GM12878 (cell line): ENCODE data around the gene PIK3R3. TPM values are rescaled to one million over a fixed set of nuclear protein-coding genes. Genes with fewer than 3 reads are reported as not detected.

Experiments used
- ATAC-seq: fragments of 200-7000 bp; cut with Tn5 transposase; 3 replicates; pipeline ENCODE4 v1.9.1; 2020; ENCODE audit warnings: mild to moderate bottlenecking, moderate library complexity
- BruUV-seq: library from RNA; stranded (reverse); fragments of 400-500 nt; replicated peaks from 2 replicates; lab custom pipeline; 2021; lab: Mats Ljungman, UMichigan
- CTCF ChIA-PET: fragments of 300-600 bp; sonication (Branson Sonifier 250); formaldehyde crosslinking; extraction: SDS; loops from one replicate; lab custom pipeline; 2021; ENCODE audit warnings: inconsistent platforms; lab: Yijun Ruan, JAX
- POLR2A ChIA-PET: fragments of 350-600 bp; formaldehyde crosslinking; extraction: SDS; loops from one replicate; lab custom pipeline; 2021; ENCODE audit warnings: inconsistent platforms; lab: Charles Lee
- RAD21 ChIA-PET: fragments of 300-600 bp; sonication (Branson Sonifier 250); formaldehyde crosslinking; loops from one replicate; lab custom pipeline; 2023; ENCODE audit warnings: antibody characterized with exemption; ENCODE audit not compliant: unreplicated experiment; lab: Charles Lee
- SMC1A ChIA-PET: fragments of 300-600 bp; sonication (Branson Sonifier 250); formaldehyde crosslinking; loops from one replicate; lab custom pipeline; 2023; ENCODE audit not compliant: unreplicated experiment, uncharacterized antibody; lab: Charles Lee
- DNase-seq: peaks from one replicate; pipeline ENCODE4 v3.0.0-alpha.2; 2011; ENCODE audit warnings: low read depth, low spot score
- FAIRE-seq: peaks from 3 replicates; lab custom pipeline; 2011; peaks lifted over from hg19 to GRCh38; lab: Jason Lieb, UNC
- H2AFZ ChIP-seq: 2 replicates; pipeline ENCODE4 v1.6.0; 2011; ENCODE audit warnings: low read depth, low read length, control low read depth; ENCODE audit not compliant: control insufficient read depth
- H3K27ac ChIP-seq: 2 replicates; pipeline ENCODE4 v1.5.1; 2011; ENCODE audit warnings: control low read depth; ENCODE audit not compliant: control insufficient read depth, insufficient read depth
- H3K27me3 ChIP-seq, 2 experiments: replicated peaks in 1 of 2; 2 replicates each; pipeline versions ENCODE4 v1.6.0 to v1.6.1; 2011; ENCODE audit warnings: low read length in 1 of 2; ENCODE audit not compliant: control insufficient read depth in 2 of 2, insufficient read depth in 2 of 2
- H3K36me3 ChIP-seq, 2 experiments: 2 replicates each; pipeline ENCODE4 v1.5.1; 2011; ENCODE audit warnings: low read length in 1 of 2; ENCODE audit not compliant: control insufficient read depth in 2 of 2, insufficient read depth in 2 of 2
- H3K4me1 ChIP-seq: 2 replicates; pipeline ENCODE4 v1.6.1; 2011; ENCODE audit warnings: mild to moderate bottlenecking, low read length, moderate library complexity, mixed read lengths; ENCODE audit not compliant: control insufficient read depth, insufficient read depth
- H3K4me2 ChIP-seq: 2 replicates; pipeline ENCODE4 v1.6.0; 2011; ENCODE audit warnings: control low read depth; ENCODE audit not compliant: control insufficient read depth, insufficient read depth
- H3K4me3 ChIP-seq: fragments of 200-600 bp; sonication (generic); 2 replicates; pipeline ENCODE4 v1.5.1; 2016
- H3K79me2 ChIP-seq: 2 replicates; pipeline ENCODE4 v1.6.0; 2011; ENCODE audit warnings: low read length; ENCODE audit not compliant: control insufficient read depth, insufficient read depth
- H3K9ac ChIP-seq: 2 replicates; pipeline ENCODE4 v1.8.0; 2011; ENCODE audit warnings: low read length, control low read depth, mixed read lengths; ENCODE audit not compliant: control insufficient read depth, insufficient read depth
- H3K9me3 ChIP-seq: replicated peaks from 3 replicates; pipeline ENCODE4 v1.5.1; 2011; ENCODE audit warnings: mild to moderate bottlenecking, low read length; ENCODE audit not compliant: control insufficient read depth, insufficient read depth
- H4K20me1 ChIP-seq: 2 replicates; pipeline ENCODE4 v1.6.0; 2011; ENCODE audit not compliant: control insufficient read depth, insufficient read depth
- E2F8 ChIP-seq: fragments of 450-650 bp; IDR thresholded peaks from 2 replicates; pipeline ENCODE4 v1.6.1; 2018; ENCODE audit warnings: mild to moderate bottlenecking, low read depth, moderate library complexity; ENCODE audit not compliant: partially characterized antibody
- ESRRA ChIP-seq: IDR thresholded peaks from 2 replicates; pipeline ENCODE4 v1.6.1; 2012; ENCODE audit warnings: mild to moderate bottlenecking, low read length, improper control_type of control experiment
- JUND ChIP-seq: IDR thresholded peaks from 2 replicates; pipeline ENCODE4 v1.6.1; 2012; ENCODE audit warnings: low read depth, mild to moderate bottlenecking, low read length, improper control_type of control experiment, moderate library complexity
- NFXL1 ChIP-seq: fragments of 450-650 bp; IDR thresholded peaks from 2 replicates; pipeline ENCODE4 v1.6.1; 2017; ENCODE audit warnings: antibody characterized with exemption, mild to moderate bottlenecking, borderline replicate concordance
- POLR2AphosphoS5 ChIP-seq: IDR thresholded peaks from 2 replicates; pipeline ENCODE4 v1.6.1; 2011; ENCODE audit warnings: mild to moderate bottlenecking, low read length, inconsistent platforms
- SPI1 ChIP-seq: IDR thresholded peaks from 2 replicates; pipeline ENCODE4 v1.6.1; 2011; ENCODE audit warnings: low read depth, mild to moderate bottlenecking, low read length, moderate library complexity, borderline replicate concordance; ENCODE audit not compliant: insufficient read depth
- ZNF592 ChIP-seq: fragments of 450-650 bp; IDR thresholded peaks from 2 replicates; pipeline ENCODE4 v1.6.1; 2017; ENCODE audit warnings: mild to moderate bottlenecking, moderate library complexity
- ZNF622 ChIP-seq: fragments of 450-650 bp; IDR thresholded peaks from 2 replicates; pipeline ENCODE4 v1.6.1; 2017; ENCODE audit warnings: mild to moderate bottlenecking, inconsistent platforms
- WGBS: methylation state at CpG from one replicate; pipeline ENCODE4 v1.1.6; 2016; ENCODE audit warnings: low lambda C conversion rate; ENCODE audit not compliant: insufficient replicate concordance, insufficient coverage; ENCODE audit errors: missing lambda C conversion rate; 5-methylcytosine and 5-hydroxymethylcytosine counted together
- in situ Hi-C: fragments of 300-500 bp; cut with MboI; formaldehyde crosslinking; loops from 9 replicates; pipeline ENCODE4 v1.14.3; 2018; ENCODE audit warnings: mixed read lengths
- intact Hi-C: fragments of 100-400 bp; cut with micrococcal nuclease; formaldehyde crosslinking; loops from one replicate; pipeline ENCODE4 v1.14.2; 2022; ENCODE audit not compliant: unreplicated experiment
- polyA plus RNA-seq, 11 experiments: library from polyadenylated mRNA; depleted of rRNA in 4 of 11; unstranded in 6 of 11; stranded (reverse) in 5 of 11; fragments of >200 nt; fragmentation: Nextera tagmentation in 4 of 11; fragmentation: Illumina TruSeq in 1 of 11; extraction: Ambion mirVana in 4 of 11; extraction: Trizol in 1 of 11; gene quantifications; 1 replicate in 1 of 11; 2 replicates in 10 of 11; pipeline versions ENCODE4 v1.2.1 to v1.2.3, GENCODE V29; 2011 to 2016; ENCODE audit warnings: inconsistent platforms in 2 of 11, missing spikeins in 2 of 11, low read depth in 1 of 11
- total RNA-seq, 4 experiments: library from RNA; depleted of rRNA in 3 of 4; stranded (reverse); fragments of >200 nt in 3 of 4; fragmentation: Illumina TruSeq in 1 of 4; extraction: Trizol in 1 of 4; gene quantifications; 2 replicates each; pipeline versions ENCODE4 v1.2.1 to v1.2.3, GENCODE V29; 2013 to 2021
- TF ChIP-seq, protein P1 (sequence below): fragments of 450-650 bp; IDR thresholded peaks from 2 replicates; pipeline ENCODE4 v1.6.1; 2016; ENCODE audit warnings: mild to moderate bottlenecking

The PIK3R3 gene
- total and polyA plus RNA-seq, 10 of the 15 experiments (the other 5 are each of a cell fraction or from before 2014, with no cell fraction given) = 4.8 to 27.0 (median 19.8) TPM

DNA sequence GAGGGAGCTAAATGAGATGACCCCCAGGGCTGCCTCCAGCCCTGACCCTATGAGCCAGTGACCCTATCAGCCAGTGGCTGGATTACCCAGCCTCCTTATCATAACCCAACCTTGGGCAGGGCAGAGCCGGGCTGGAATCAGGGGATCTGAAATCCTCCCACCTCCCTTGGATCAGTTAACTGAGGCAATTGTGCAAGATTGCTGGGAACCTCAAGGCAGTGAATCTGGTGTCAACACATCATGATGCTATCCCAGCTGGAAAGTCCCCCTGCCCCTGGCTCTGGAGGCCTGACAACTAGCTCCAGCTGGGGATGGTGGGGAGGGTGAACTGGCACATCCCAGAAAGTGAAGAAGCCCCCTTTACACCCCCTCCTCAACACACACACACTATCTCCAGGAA, 36.0 kb upstream of the PIK3R3 start:
- H2AFZ ChIP-seq = no peak overlapping the region
- no peak for ATAC-seq
- no peaks in the 10 kb centered on the region; a peak in 1 of 4 replicates for H3K27me3 ChIP-seq
- H3K36me3 ChIP-seq = no peaks in the 10 kb centered on the region
- in situ Hi-C loops = no loop called here
- no peak overlapping the region for H3K4me2 ChIP-seq
- intact Hi-C loops = no loop called here
- CTCF ChIA-PET = interaction anchor here (0.7 to 17.5 kb wide), 5 partner anchors 10 to 131 kb away, joined by 3 to 293 read pairs (median 5); no protein-coding TSS in a partner anchor
- no peaks in the 10 kb centered on the region for H3K9me3 ChIP-seq
- no peak for DNase-seq
- H3K4me1 ChIP-seq = peaks cover 17% of the 10 kb centered on the region
- H3K4me3 ChIP-seq = no peak overlapping the region
- FAIRE-seq = no peak
- no peaks in the 10 kb centered on the region; the same call in 1 of the 2 replicates for H4K20me1 ChIP-seq
- no TSS peak for BruUV-seq
- TF ChIP-seq JUND (no peak), ZNF622 (no peak), NFXL1 (no peak), SPI1 (no peak), ZNF592 (no peak), E2F8 (no peak), ESRRA (no peak), POLR2AphosphoS5 (no peak)
- TF ChIP-seq, protein P1, sequence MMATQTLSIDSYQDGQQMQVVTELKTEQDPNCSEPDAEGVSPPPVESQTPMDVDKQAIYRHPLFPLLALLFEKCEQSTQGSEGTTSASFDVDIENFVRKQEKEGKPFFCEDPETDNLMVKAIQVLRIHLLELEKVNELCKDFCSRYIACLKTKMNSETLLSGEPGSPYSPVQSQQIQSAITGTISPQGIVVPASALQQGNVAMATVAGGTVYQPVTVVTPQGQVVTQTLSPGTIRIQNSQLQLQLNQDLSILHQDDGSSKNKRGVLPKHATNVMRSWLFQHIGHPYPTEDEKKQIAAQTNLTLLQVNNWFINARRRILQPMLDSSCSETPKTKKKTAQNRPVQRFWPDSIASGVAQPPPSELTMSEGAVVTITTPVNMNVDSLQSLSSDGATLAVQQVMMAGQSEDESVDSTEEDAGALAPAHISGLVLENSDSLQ = no peak
- POLR2A ChIA-PET = interaction anchor here (1.4 kb wide), 1 partner anchor 34 kb away, joined by 4 read pairs; no protein-coding TSS in a partner anchor
- H3K79me2 ChIP-seq = no peaks in the 10 kb centered on the region
- RAD21 ChIA-PET = interaction anchor here (0.7 kb wide), 1 partner anchor 127 kb away, joined by 3 read pairs; no protein-coding TSS in a partner anchor
- 46% methylated on average over 1 of the region's 1 CpG for WGBS
- SMC1A ChIA-PET = interaction anchor here (0.8 to 1.4 kb wide), 2 partner anchors 17 to 34 kb away, joined by 3 read pairs; no protein-coding TSS in a partner anchor
- no peak overlapping the region for H3K27ac ChIP-seq
- no peak overlapping the region for H3K9ac ChIP-seq
